HepG2 (cell line): ENCODE results near the gene KAZN. TPM values are rescaled to one million over a fixed set of nuclear protein-coding genes. Genes with fewer than 3 reads are reported as not detected.
"Not testable (repeated sequence)": the region's sequence is repeated elsewhere in the genome, so short reads cannot be mapped to it uniquely, and the experiment has no call there.

ENCODE experiments used
- ATAC-seq: fragments of 200-7000 bp; cut with Tn5 transposase; 3 replicates; pipeline ENCODE4 v1.9.1; 2020; ENCODE audit warnings: mild to moderate bottlenecking, moderate library complexity
- BruUV-seq: library from RNA; stranded (reverse); fragments of 400-500 nt; replicated peaks from 2 replicates; lab custom pipeline; 2021; lab: Mats Ljungman, UMichigan
- CTCF ChIA-PET: fragments of 300-600 bp; formaldehyde crosslinking; extraction: SDS; loops from one replicate; lab custom pipeline; 2021; ENCODE audit warnings: low total read pairs, inconsistent platforms, low intra/inter-chr PET ratio; lab: Yijun Ruan, JAX
- POLR2A ChIA-PET: fragments of 350-600 bp; sonication (Branson Sonifier 250); formaldehyde crosslinking; loops from one replicate; lab custom pipeline; 2020; ENCODE audit warnings: antibody characterized with exemption, inconsistent platforms; lab: Yijun Ruan, JAX
- DNase-seq: peaks from one replicate; pipeline ENCODE4 v3.0.0-alpha.2; 2015; ENCODE audit warnings: low spot score
- FAIRE-seq: peaks from 3 replicates; lab custom pipeline; 2011; peaks lifted over from hg19 to GRCh38; lab: Jason Lieb, UNC
- H2AFZ ChIP-seq: one replicate; pipeline ENCODE4 v1.6.1; 2011; ENCODE audit warnings: low read length, inconsistent platforms
- H3K27ac ChIP-seq: fragments of 300-600 bp; 3 replicates; pipeline ENCODE4 v1.8.0; 2011; ENCODE audit warnings: mixed run types, mild to moderate bottlenecking, mixed read lengths, low read length, inconsistent platforms; ENCODE audit not compliant: insufficient read depth; ENCODE audit errors: extremely low read length
- H3K27me3 ChIP-seq, 2 experiments: fragments of 200-600 bp in 1 of 2; 2 replicates in 1 of 2; 3 replicates in 1 of 2; pipeline versions ENCODE4 v1.6.0 to v1.8.0; 2011; ENCODE audit warnings: low read length in 2 of 2, mild to moderate bottlenecking in 2 of 2, moderate library complexity in 2 of 2, inconsistent platforms in 1 of 2; ENCODE audit not compliant: insufficient read depth in 2 of 2, control insufficient read depth in 1 of 2
- H3K36me3 ChIP-seq, 2 experiments: fragments of 200-600 bp in 1 of 2; replicated peaks in 1 of 2; 2 replicates in 1 of 2; 3 replicates in 1 of 2; pipeline versions ENCODE4 v1.5.1 to v1.8.0; 2011; ENCODE audit warnings: low read length in 2 of 2, inconsistent platforms in 1 of 2; ENCODE audit not compliant: insufficient read depth in 2 of 2, control insufficient read depth in 1 of 2
- H3K4me1 ChIP-seq: 2 replicates; pipeline ENCODE4 v1.5.1; 2012; ENCODE audit warnings: low read length, inconsistent platforms; ENCODE audit not compliant: insufficient read depth
- H3K4me2 ChIP-seq: 2 replicates; pipeline ENCODE4 v1.6.0; 2011; ENCODE audit warnings: low read depth, low read length, inconsistent platforms
- H3K4me3 ChIP-seq, 3 experiments: fragments of 200-600 bp in 1 of 3; sonication (generic), shearing (Covaris generic) in 1 of 3; replicated peaks in 1 of 3; 2 replicates each; pipeline ENCODE4 v1.5.1; 2011 to 2016; ENCODE audit warnings: low read length in 3 of 3, inconsistent platforms in 2 of 3, low read depth in 2 of 3, mild to moderate bottlenecking in 2 of 3, control low read depth in 1 of 3, mixed read lengths in 1 of 3; ENCODE audit not compliant: insufficient read depth in 1 of 3
- H3K79me2 ChIP-seq: one replicate; pipeline ENCODE4 v1.6.1; 2011; ENCODE audit warnings: low read length, inconsistent platforms; ENCODE audit not compliant: insufficient read depth
- H3K9ac ChIP-seq: 2 replicates; pipeline ENCODE4 v1.6.0; 2011; ENCODE audit warnings: mild to moderate bottlenecking, low read depth, low read length, inconsistent platforms; ENCODE audit not compliant: insufficient read depth
- H3K9me3 ChIP-seq: 2 replicates; pipeline ENCODE4 v1.5.1; 2012; ENCODE audit warnings: mild to moderate bottlenecking, low read length
- H4K20me1 ChIP-seq: 2 replicates; pipeline ENCODE4 v1.6.0; 2011; ENCODE audit warnings: inconsistent platforms, mild to moderate bottlenecking, low read length, moderate library complexity; ENCODE audit not compliant: insufficient read depth
- DDIT3 ChIP-seq: sonication (generic); formaldehyde crosslinking; IDR thresholded peaks from 2 replicates; pipeline ENCODE4 v1.4.0; 2020; ENCODE audit warnings: mild to moderate bottlenecking, missing genetic modification reagents
- ESRRA ChIP-seq: sonication (generic); formaldehyde crosslinking; IDR thresholded peaks from 2 replicates; pipeline ENCODE4 v1.5.1; 2020; ENCODE audit warnings: mild to moderate bottlenecking, low read depth, missing genetic modification reagents
- HNRNPK ChIP-seq: fragments of 200-400 bp; formaldehyde crosslinking; IDR thresholded peaks from 2 replicates; pipeline ENCODE4 v1.6.1; 2018; ENCODE audit warnings: low read length, low read depth, moderate library complexity, mild to moderate bottlenecking; ENCODE audit not compliant: poor library complexity, severe bottlenecking
- RARA ChIP-seq: IDR thresholded peaks from 2 replicates; pipeline ENCODE4 v1.6.1; 2016; ENCODE audit warnings: missing genetic modification reagents, missing compliant biosample characterization
- ZNF414 ChIP-seq: sonication (generic); formaldehyde crosslinking; IDR thresholded peaks from 2 replicates; pipeline ENCODE4 v1.5.0; 2020; ENCODE audit warnings: missing genetic modification reagents
- ZNF619 ChIP-seq: sonication (generic); formaldehyde crosslinking; IDR thresholded peaks from 2 replicates; pipeline ENCODE4 v1.4.0; 2020; ENCODE audit warnings: mild to moderate bottlenecking, missing genetic modification reagents
- ZNF629 ChIP-seq: sonication (generic); formaldehyde crosslinking; conservative IDR thresholded peaks from 2 replicates; pipeline ENCODE4 v1.5.0; 2020; ENCODE audit warnings: missing genetic modification reagents
- ZNF660 ChIP-seq: sonication (generic); formaldehyde crosslinking; IDR thresholded peaks from 2 replicates; pipeline ENCODE4 v1.5.1; 2020; ENCODE audit warnings: mild to moderate bottlenecking, low read depth, missing genetic modification reagents, borderline replicate concordance
- WGBS: methylation state at CpG from one replicate; pipeline ENCODE4 v1.1.6; 2017; ENCODE audit warnings: low lambda C conversion rate; 5-methylcytosine and 5-hydroxymethylcytosine counted together
- in situ Hi-C: cut with HindIII; loops from 2 replicates; pipeline ENCODE4 v1.10.0; 2017; ENCODE audit warnings: low pct_unique_long_range_greater_than_20kb; ENCODE audit not compliant: extremely low pct_ligation_motif_present
- intact Hi-C: fragments of 100-400 bp; cut with micrococcal nuclease; formaldehyde crosslinking; loops from one replicate; pipeline ENCODE4 v1.10.0; 2022; ENCODE audit not compliant: unreplicated experiment
- polyA plus RNA-seq, 8 experiments: library from polyadenylated mRNA; depleted of rRNA in 3 of 8; stranded (reverse) in 7 of 8; unstranded in 1 of 8; fragments of >200 nt; fragmentation: Illumina TruSeq in 4 of 8; extraction: Trizol in 4 of 8; gene quantifications; 2 replicates each; pipeline versions ENCODE4 v1.2.1 to v1.2.3, GENCODE V29; 2011 to 2016; ENCODE audit warnings: low read depth in 4 of 8, missing spikeins in 1 of 8, mixed read lengths in 1 of 8; ENCODE audit not compliant: insufficient read depth in 1 of 8
- total RNA-seq, 5 experiments: library from RNA; depleted of rRNA; stranded (reverse); fragments of >200 nt; fragmentation: Illumina TruSeq; extraction: Trizol; gene quantifications; 2 replicates each; pipeline ENCODE4 v1.2.3, GENCODE V29; 2016; ENCODE audit warnings: low read depth in 1 of 5

KAZN gene
- total and polyA plus RNA-seq, 2 of the 13 experiments (the other 11 are each of a cell fraction or from before 2014, with no cell fraction given): 10.4 to 13.5 TPM

GRCh38 chr1:15039017-15039648, 440.6 kb downstream of the KAZN start:
- Histone ChIP-seq H3K79me2 (no peaks in the 10 kb centered on the region), H3K36me3 (peaks cover 14 to 48% of the 10 kb centered on the region in 2 experiments), H3K4me2 (no peak overlapping the region), H3K4me1 (no peaks in the 10 kb centered on the region), H3K9ac (no peak overlapping the region), H3K27me3 (no peaks in the 10 kb centered on the region), H3K4me3 (no peak overlapping the region)
- ATAC-seq (no peak), FAIRE-seq (no peak)
- intact Hi-C loops: no loop called here
- ChIA-PET POLR2A (no interaction called here), CTCF (interaction anchor here (1.4 kb wide), 1 partner anchor 61 kb away, joined by 6 read pairs; no protein-coding TSS in a partner anchor)
- WGBS: 89% methylated on average over 7 of the region's 9 CpGs
- in situ Hi-C loops: loop anchor here (25.0 kb wide), 3 partner anchors 127 to 1077 kb away; no protein-coding TSS in a partner anchor
- TF ChIP-seq ZNF619 (CRISPR knock-in tag) (no peak), RARA (CRISPR knock-in tag) (no peak), ESRRA (CRISPR knock-in tag) (no peak), ZNF414 (CRISPR knock-in tag) (no peak)
- TF ChIP-seq, all 625 proteins: peak for 0
- no peak for DNase-seq
- H4K20me1 ChIP-seq: peaks cover 9% of the 10 kb centered on the region
- no peak overlapping the region for H3K27ac ChIP-seq
- no peaks in the 10 kb centered on the region for H3K9me3 ChIP-seq
- BruUV-seq: no TSS peak
- no peak overlapping the region for H2AFZ ChIP-seq

- H3K9ac ChIP-seq: no peak overlapping the region
- in situ Hi-C loops: loop anchor here (25.0 kb wide), 3 partner anchors 128 to 1078 kb away; no protein-coding TSS in a partner anchor
- no peak overlapping the region for H3K4me2 ChIP-seq
- H4K20me1 ChIP-seq: peaks cover 9% of the 10 kb centered on the region
- H3K36me3 ChIP-seq: peaks cover 15 to 45% of the 10 kb centered on the region in 2 experiments
- no peak overlapping the region for H3K27ac ChIP-seq
- 100% methylated on average over 5 of the region's 5 CpGs for WGBS
- H3K27me3 ChIP-seq: no peaks in the 10 kb centered on the region
- H2AFZ ChIP-seq: no peak overlapping the region
- no TSS peak for BruUV-seq
- no peaks in the 10 kb centered on the region for H3K4me1 ChIP-seq
- FAIRE-seq: no peak
- POLR2A ChIA-PET: no interaction called here
- H3K4me3 ChIP-seq: no peak overlapping the region
- TF ChIP-seq ZNF629 (CRISPR knock-in tag): peak; percentile 84
- TF ChIP-seq HNRNPK: no peak
- TF ChIP-seq ZNF660: no peak
- no peak for TF ChIP-seq DDIT3 (CRISPR knock-in tag)
- TF ChIP-seq, all 625 proteins: peak for 1
- CTCF ChIA-PET: no interaction called here
- no peak for ATAC-seq
- no peak for DNase-seq
- H3K79me2 ChIP-seq: no peaks in the 10 kb centered on the region
- H3K9me3 ChIP-seq: no peaks in the 10 kb centered on the region
- intact Hi-C loops: no loop called here
Measured at GRCh38 chr1:15039901-15040300, 441.4 kb downstream of the KAZN start.

- intact Hi-C loops, H3K9me3 ChIP-seq, H3K9ac ChIP-seq, H4K20me1 ChIP-seq, FAIRE-seq, DNase-seq, BruUV-seq, H3K27me3 ChIP-seq, CTCF ChIA-PET, H3K4me2 ChIP-seq, ATAC-seq, H3K4me1 ChIP-seq, POLR2A ChIA-PET, H3K4me3 ChIP-seq, H3K27ac ChIP-seq, H3K79me2 ChIP-seq, H2AFZ ChIP-seq: not testable (repeated sequence)
- in situ Hi-C loops: loop anchor here (25.0 kb wide), 3 partner anchors 128 to 1078 kb away; no protein-coding TSS in a partner anchor
- peaks cover 15 to 45% of the 10 kb centered on the region in 2 experiments for H3K36me3 ChIP-seq
- 95% methylated on average over 5 of the region's 5 CpGs for WGBS
Measured at GRCh38 chr1:15040685-15041084, 442.2 kb downstream of the KAZN start.
